Measurements from ENCODE around the gene CCDC70. TPM values are rescaled to one million over a fixed set of nuclear protein-coding genes. Genes with fewer than 3 reads are reported as not detected.
"Not testable (repeated sequence)": the region's sequence is repeated elsewhere in the genome, so short reads cannot be mapped to it uniquely, and the experiment has no call there.

The CCDC70 gene
- total RNA-seq, 3 donors from 2014 or later (not counting 1 experiment from before 2014, with no cell fraction given), result not detected

- 77% methylated on average over 6 of the region's 6 CpGs for WGBS (ENCODE audit: insufficient coverage)
- peaks cover 0 to 4% of the 10 kb centered on the region in 2 donors for H3K4me1 Mint-ChIP-seq
- H3K27me3 Mint-ChIP-seq (ENCODE audit: low read depth in 2 of 2), result peaks cover 2 to 4% of the 10 kb centered on the region in 2 donors
- no peak for ATAC-seq
- intact Hi-C loops (cut with micrococcal nuclease), result no loop called here
- Histone ChIP-seq H3K4me1 (ENCODE audit: control insufficient read depth, insufficient read depth, low read length) (no peaks in the 10 kb centered on the region), H3K27me3 (ENCODE audit: control insufficient read depth, insufficient read depth, low read length) (no peaks in the 10 kb centered on the region), H3K4me3 (ENCODE audit: low read length) (no peak overlapping the region), H3K36me3 (ENCODE audit: control insufficient read depth, insufficient read depth, low read length) (no peaks in the 10 kb centered on the region), H3K27ac (ENCODE audit: low read length) (no peak overlapping the region), H3K9me3 (ENCODE audit: control insufficient read depth, insufficient read depth, low read length) (no peaks in the 10 kb centered on the region)
- no peak overlapping the region for H3K27ac Mint-ChIP-seq
- no peak for TF ChIP-seq CTCF (IDR thresholded peaks at IDR 0.05)
- DNase-seq, result no peak
- H3K4me3 Mint-ChIP-seq, result no peak overlapping the region
- no peaks in the 10 kb centered on the region for H3K36me3 Mint-ChIP-seq
- H3K9me3 Mint-ChIP-seq, result no peaks in the 10 kb centered on the region
Observed at GRCh38 chr13:51905787-51906186, 44.0 kb downstream of the CCDC70 start.

GRCh38 chr13:51906581-51906980 lies 44.8 kb downstream of the CCDC70 start:
- no peak overlapping the region for H3K27ac Mint-ChIP-seq
- peaks cover 0 to 4% of the 10 kb centered on the region in 2 donors for H3K4me1 Mint-ChIP-seq
- H3K9me3 Mint-ChIP-seq, result no peaks in the 10 kb centered on the region

GRCh38 chr13:51907040-51907732 lies 45.4 kb downstream of the CCDC70 start:
- Mint-ChIP-seq H3K27me3 (ENCODE audit: low read depth in 2 of 2) (peaks cover 4 to 8% of the 10 kb centered on the region in 2 donors), H3K4me1 (peaks cover 0 to 4% of the 10 kb centered on the region in 2 donors), H3K9me3 (no peaks in the 10 kb centered on the region), H3K4me3 (no peak overlapping the region), H3K27ac (no peak overlapping the region), H3K36me3 (no peaks in the 10 kb centered on the region)
- Histone ChIP-seq H3K4me1 (ENCODE audit: control insufficient read depth, insufficient read depth, low read length) (no peaks in the 10 kb centered on the region), H3K9me3 (ENCODE audit: control insufficient read depth, insufficient read depth, low read length) (no peaks in the 10 kb centered on the region), H3K4me3 (ENCODE audit: low read length) (no peak overlapping the region), H3K27ac (ENCODE audit: low read length) (no peak overlapping the region), H3K27me3 (ENCODE audit: control insufficient read depth, insufficient read depth, low read length) (no peaks in the 10 kb centered on the region), H3K36me3 (ENCODE audit: control insufficient read depth, insufficient read depth, low read length) (no peaks in the 10 kb centered on the region)
- intact Hi-C loops (cut with micrococcal nuclease), result no loop called here
- DNase-seq (no peak), ATAC-seq (no peak)
- WGBS (ENCODE audit: insufficient coverage), result 82% methylated on average over 8 of the region's 8 CpGs
- TF ChIP-seq CTCF (IDR thresholded peaks at IDR 0.05), result no peak

More at GRCh38 chr13:51906581-51906980, 44.8 kb downstream of the CCDC70 start:
- Mint-ChIP-seq H3K4me3 (no peak overlapping the region), H3K27me3 (ENCODE audit: low read depth in 2 of 2) (peaks cover 2 to 3% of the 10 kb centered on the region in 2 donors), H3K36me3 (no peaks in the 10 kb centered on the region)
- ATAC-seq, result no peak
- 84% methylated on average over 3 of the region's 3 CpGs for WGBS (ENCODE audit: insufficient coverage)
- H3K36me3 ChIP-seq (ENCODE audit: control insufficient read depth, insufficient read depth, low read length), result no peaks in the 10 kb centered on the region
- no peak overlapping the region for H3K4me3 ChIP-seq (ENCODE audit: low read length)
- no peaks in the 10 kb centered on the region for H3K27me3 ChIP-seq (ENCODE audit: control insufficient read depth, insufficient read depth, low read length)
- no peak for DNase-seq
- no peak for TF ChIP-seq CTCF (IDR thresholded peaks at IDR 0.05)
- no peaks in the 10 kb centered on the region for H3K9me3 ChIP-seq (ENCODE audit: control insufficient read depth, insufficient read depth, low read length)
- intact Hi-C loops (cut with micrococcal nuclease), result no loop called here
- no peak overlapping the region for H3K27ac ChIP-seq (ENCODE audit: low read length)
- H3K4me1 ChIP-seq (ENCODE audit: control insufficient read depth, insufficient read depth, low read length), result no peaks in the 10 kb centered on the region

GRCh38 chr13:51909265-51909664 lies 47.5 kb downstream of the CCDC70 start:
- H3K36me3 ChIP-seq (ENCODE audit: control insufficient read depth, insufficient read depth, low read length); intact Hi-C loops (cut with micrococcal nuclease); H3K9me3 Mint-ChIP-seq; DNase-seq; ATAC-seq; H3K4me3 Mint-ChIP-seq; H3K9me3 ChIP-seq (ENCODE audit: control insufficient read depth, insufficient read depth, low read length); H3K36me3 Mint-ChIP-seq; H3K4me1 Mint-ChIP-seq; H3K27ac Mint-ChIP-seq; H3K27me3 ChIP-seq (ENCODE audit: control insufficient read depth, insufficient read depth, low read length); H3K4me1 ChIP-seq (ENCODE audit: control insufficient read depth, insufficient read depth, low read length); H3K27ac ChIP-seq (ENCODE audit: low read length); H3K4me3 ChIP-seq (ENCODE audit: low read length): not testable (repeated sequence)
- WGBS (ENCODE audit: insufficient coverage), result 63% methylated on average over 4 of the region's 5 CpGs
- peaks cover 4 to 20% of the 10 kb centered on the region in 2 donors for H3K27me3 Mint-ChIP-seq (ENCODE audit: low read depth in 2 of 2)

Measured in natural killer cell (primary cell).